CD4-positive, alpha-beta T cell treated with Interleukin-12 subunit alpha and Interleukin-12 subunit beta, for 1 hour (primary cell): ENCODE data around the gene GET4.

Source experiments
- DNase-seq: peaks from one replicate; pipeline ENCODE4 v3.0.0-alpha.2; 2020

The GET4 gene, protein sequence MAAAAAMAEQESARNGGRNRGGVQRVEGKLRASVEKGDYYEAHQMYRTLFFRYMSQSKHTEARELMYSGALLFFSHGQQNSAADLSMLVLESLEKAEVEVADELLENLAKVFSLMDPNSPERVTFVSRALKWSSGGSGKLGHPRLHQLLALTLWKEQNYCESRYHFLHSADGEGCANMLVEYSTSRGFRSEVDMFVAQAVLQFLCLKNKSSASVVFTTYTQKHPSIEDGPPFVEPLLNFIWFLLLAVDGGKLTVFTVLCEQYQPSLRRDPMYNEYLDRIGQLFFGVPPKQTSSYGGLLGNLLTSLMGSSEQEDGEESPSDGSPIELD

GRCh38 chr7:876077-876971 lies at the start of gene GET4:
Gene GET4, plus strand, starts transcription at chr7:876554. Its CDS starts 92 bp downstream, at chr7:876646.
- DNase-seq: peak; percentile 99

DNA sequence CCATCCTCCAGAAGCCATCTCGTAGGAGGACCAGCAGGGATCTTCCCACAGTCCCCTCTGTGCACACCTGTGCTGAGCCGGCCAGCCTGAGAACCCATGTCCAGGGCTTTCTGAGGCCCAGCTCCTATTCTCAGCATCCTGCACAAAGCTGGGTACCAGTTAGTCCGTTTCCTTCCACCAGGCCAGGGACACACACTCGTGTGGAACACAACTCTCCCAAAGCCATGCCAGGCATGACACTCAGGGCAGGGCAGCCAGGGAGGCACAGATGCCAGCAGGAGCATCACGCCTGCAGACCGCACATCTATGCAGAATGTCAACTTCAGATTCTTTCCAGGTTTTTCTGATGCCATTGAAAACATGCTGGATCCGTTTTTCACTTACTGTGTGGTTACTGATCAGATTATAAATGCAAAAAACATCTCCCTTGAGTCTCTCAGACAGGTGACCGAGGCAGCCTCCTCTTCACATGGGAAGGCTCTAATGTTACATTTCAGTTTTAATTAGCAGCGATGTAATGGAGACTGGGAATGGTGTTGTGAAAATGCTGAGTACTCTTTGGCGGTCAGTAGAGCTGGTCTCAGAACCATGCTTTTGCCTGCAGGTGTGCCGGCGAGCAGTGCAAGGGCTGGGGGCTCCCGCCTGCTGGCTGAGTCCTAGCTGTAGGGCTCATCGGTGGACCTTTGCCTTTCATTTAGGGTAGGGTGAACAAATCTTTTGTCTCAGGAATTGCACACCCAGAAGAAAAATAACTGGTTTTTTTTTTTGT lies 47.4 kb upstream of the GET4 start:
- DNase-seq: no peak

DNA sequence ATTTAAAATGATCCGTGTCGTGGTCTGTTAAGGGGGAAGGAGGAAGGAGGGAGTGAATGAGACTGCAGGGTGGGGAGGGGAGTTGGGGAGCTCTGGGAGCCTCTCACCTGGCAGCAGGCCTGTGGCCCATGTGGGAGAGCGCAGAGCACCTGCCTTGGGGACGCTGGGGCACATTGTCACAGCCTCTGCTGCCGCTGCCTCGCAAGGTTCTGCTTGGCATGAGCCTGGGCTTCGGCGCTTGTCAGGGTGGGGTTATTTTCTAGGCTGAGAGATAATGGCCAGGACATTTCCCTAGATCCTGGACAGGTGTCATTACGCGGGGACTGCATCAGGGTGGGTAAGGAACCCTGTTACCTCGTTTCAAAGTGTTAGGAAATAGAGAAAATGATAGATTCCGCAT lies 46.3 kb upstream of the GET4 start:
- no peak for DNase-seq

GRCh38 chr7:831596-832166 lies 44.7 kb upstream of the GET4 start:
- peak; percentile 42 for DNase-seq

DNA sequence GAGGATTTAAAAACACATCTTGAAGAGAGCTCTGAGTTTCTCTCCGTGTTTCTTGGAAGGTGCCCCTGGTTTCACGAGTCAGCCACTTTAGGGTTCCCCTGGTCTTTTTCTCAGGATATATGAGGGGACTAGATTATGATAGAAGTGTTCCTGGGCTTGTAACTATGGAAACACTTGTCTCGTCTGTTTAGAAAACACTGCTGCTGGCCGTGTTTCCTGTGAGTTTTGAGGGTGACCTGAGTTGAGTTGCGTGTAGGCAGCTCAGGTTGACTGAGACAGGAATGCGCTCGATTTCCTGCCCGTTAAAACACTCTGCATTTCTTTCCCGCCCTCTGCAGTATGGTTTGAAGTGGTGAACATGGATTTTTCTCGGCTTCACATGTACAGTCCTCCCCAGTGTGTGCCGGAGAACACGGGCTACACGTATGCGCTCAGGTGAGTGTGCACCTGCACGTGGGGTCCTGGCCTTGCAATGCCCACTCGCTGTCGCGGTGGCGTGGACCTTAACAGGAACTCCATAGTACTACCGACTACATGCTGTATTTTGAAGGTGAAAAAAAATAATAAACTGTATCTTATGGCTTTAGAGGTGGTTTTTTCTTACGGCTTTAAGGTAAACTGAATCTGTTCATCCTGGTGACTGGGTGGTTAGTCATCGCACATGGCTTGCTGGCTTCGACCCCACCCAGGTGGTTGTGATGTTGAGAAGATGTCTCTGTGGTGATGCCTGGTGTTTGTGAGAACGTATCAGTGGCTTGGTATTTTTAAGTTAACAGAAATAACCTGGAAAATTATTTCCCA lies 44.0 kb upstream of the GET4 start, which contains the start of gene SUN1:
TSS of gene SUN1 (plus strand) at position 310 of the 801 bp plus-strand sequence. CDS start at position 359, 49 bp downstream.
- DNase-seq: peak; percentile 71

DNA sequence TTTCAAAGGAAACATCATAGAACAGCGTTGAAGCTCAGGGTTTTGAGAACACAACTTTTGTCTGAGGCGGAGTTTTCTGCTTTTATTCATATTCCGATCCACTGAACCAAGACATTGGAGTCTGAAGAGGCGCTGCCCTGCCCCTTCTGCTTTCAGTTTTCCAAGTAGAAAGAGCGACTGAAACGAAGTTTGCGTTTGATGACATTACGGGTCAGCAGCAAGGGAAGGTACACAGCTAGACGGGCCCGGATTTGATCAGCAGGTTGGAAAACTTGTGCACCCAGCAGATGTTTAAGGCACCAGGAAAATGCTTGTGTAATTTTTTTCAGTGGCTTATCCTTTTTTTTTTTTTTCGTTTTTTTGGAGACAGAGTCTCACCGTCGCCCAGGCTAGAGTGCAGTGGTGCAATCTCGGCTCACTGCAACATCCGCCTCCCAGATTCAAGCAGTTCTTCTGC lies 43.4 kb upstream of the GET4 start:
- no peak for DNase-seq

DNA sequence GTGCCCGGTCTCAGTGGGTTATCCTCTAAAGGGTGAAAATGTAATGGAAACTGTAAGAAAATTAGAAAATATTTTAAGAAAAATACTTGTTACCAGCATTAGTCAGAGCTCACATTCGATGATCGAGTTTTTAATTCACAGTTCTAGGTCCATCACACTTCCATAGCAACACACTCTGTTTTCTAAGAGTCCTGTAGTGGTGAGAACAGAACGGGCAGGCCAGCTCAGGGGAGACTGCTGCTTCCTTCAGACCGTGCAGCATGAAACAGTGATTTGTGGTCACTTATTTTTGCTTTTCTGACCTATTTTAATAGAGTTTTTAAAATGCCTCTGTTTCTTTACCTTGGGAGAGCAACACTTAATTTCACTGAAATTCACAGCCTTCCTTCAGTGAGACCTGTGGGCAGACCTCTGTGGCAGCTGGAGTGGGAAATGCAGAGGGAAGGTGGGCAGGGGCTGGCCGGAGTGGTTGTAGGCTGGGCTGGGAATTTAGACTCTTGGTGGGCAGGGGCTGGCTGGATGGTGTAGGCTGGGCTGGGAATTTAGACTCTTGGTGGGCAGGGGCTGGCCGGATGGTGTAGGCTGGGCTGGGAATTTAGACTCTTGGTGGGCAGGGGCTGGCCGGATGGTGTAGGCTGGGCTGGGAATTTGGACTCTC lies 42.6 kb upstream of the GET4 start:
- DNase-seq: no peak

DNA sequence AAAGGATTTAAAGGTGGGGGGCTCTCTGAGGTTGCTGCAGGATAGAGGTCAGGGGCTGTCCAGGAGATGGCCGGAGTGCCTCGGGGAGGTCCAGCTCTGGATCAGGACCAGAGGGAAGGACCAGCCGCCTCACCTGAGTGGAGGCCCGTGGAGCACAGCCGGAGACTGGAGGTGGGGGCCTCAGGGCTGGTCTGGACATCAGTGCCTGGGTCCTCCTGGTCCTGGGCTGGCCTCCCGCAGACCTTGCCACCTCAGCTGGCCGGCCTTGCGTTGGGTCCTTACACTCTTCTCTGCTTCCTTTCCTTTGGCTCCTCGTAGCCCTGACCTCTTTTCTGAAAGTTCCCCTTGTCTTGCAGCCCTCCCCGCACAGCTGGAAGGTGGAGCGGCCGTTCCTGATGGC lies 42.1 kb upstream of the GET4 start:
- DNase-seq: no peak

DNA sequence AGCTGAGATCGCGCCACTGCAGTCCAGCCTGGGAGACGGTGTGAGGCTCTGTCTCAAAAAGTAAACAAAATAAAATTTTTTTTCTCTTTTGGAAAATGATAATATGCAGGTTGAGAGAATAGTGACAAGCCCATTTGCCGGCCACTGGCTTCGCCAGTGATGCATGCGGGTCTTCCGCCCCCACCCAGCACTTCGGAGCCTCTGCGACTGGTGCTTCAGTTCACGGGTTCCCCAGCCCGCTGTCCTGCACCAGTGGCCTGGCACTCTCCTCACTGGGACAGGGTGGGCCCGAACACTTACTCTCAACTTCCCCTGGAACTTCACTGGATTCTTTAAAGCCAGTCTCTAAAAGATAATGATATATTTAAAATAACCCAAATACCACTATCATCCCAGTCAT lies 41.3 kb upstream of the GET4 start:
- DNase-seq: no peak

DNA sequence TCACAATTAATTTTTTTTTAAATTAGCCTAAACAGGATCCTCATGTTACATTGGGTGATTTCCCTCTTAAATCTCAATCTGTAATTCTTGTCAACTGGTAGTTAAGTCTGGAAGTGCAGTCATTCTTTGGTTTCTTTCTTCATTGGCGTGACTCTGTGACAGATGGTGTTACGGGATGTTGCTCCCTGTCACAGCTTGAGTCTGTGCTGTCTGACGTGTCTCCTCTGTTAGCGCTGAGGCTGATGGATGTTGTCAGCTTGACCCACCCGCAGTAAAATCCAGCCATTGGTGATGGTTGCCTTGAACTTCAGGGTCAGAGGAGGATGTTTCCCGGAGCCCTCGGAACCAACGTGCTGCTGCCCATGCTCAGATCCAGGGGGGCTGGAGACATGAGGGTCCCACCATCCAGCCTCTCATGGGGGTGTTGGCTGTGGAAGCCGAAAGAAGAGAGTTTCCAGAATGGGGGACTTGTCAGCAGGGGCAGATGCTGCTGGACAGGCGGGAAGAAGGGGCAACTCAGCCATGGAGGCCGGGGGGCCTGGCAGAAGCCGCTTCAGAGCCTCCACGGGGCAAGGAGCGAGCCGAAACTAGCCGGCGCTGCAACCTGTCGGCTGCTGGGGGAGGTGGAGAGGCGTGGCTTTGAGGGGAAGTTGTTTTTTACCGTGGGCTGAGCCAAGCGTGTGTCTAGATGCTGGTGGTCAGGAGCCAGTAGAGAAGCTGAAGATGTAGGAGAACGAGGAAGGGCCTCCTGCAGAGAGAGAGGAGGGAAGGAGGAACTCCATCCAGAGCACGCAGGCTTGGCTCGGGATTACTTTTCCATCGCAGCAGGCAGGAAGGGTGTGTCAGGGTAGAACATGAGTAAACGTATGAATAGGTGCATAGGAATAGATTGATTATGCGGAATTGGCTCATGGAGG lies 40.6 kb upstream of the GET4 start:
- no peak for DNase-seq

DNA sequence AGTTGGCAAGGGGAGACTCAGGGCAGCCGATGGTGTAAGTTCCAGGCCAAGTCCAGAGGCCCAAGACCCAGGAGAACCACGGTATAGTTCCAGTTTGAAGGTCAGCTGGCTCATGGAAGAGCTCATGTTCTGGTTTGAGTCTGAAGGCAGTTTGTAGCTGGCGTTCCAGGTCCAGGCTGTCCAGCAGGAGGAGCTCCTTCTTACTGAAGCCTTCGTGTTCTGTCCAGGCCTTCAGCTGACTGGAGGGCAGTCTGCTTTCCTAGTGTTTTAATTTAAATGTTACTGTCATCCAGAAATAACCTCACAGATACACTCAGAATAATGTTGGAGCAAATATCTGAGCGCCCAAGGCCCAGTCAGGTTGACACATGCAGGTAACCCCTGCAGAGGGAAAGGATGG lies 39.9 kb upstream of the GET4 start:
- DNase-seq: no peak

DNA sequence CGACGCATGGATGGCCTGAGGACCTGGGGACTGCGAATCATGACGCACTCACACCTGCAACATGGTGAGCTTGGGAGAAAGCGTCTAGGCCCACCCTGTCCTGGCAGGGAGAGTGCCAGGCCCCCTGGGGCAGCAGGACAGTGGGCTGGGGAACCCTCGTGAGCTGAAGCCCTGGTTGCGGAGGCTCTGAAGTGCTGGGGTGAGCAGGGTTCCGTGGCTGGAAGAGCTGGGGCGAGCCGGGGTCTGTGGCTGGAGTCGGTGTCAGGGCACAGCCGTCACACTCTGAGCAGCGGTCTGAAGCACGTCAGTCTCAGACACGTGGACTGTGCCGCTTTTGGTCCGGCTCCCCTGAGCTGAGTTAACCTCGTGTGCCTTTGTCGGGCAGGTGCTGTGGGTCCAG lies 39.4 kb upstream of the GET4 start:
- no peak for DNase-seq

DNA sequence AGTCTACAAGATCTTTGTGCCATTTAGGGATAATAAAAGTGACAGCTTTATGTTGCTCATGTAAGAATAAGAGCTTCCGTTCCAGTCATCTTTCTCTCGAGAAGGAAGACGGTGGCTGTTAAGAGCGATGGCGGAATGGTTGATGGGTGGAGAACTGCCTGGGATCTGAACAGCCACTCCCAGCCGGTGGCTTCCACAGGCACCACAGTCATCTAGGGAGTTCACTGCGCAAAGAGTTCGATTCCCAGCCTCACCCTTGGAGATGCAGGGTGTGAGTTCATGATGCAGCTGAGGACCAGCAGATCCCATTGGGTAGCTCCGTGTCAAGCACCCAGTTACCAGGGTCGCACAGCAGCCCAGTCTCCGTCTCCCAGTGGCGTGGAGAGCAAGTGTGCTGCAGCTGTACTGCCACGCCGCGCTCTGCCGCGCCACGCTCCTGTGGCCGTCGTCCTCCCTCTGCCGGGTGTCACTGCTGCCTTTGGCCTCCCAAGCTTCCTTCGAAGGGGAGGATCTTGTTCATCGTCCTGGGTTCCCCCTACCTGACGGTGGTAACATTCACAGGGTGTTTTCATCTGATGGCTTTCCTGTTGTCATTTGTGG lies 36.3 kb upstream of the GET4 start:
- DNase-seq: no peak

- DNase-seq: no peak
These were observed 34.4 kb upstream of the GET4 start for GRCh38 chr7:841943-842342.

- no peak for DNase-seq
These were observed 33.8 kb upstream of the GET4 start for GRCh38 chr7:842431-843031.

GRCh38 chr7:843230-843629 lies 33.1 kb upstream of the GET4 start:
- no peak for DNase-seq

- no peak for DNase-seq
These were observed 32.3 kb upstream of the GET4 start for GRCh38 chr7:844043-844442.

- no peak for DNase-seq
These were observed 31.8 kb upstream of the GET4 start for GRCh38 chr7:844514-844913.

DNA sequence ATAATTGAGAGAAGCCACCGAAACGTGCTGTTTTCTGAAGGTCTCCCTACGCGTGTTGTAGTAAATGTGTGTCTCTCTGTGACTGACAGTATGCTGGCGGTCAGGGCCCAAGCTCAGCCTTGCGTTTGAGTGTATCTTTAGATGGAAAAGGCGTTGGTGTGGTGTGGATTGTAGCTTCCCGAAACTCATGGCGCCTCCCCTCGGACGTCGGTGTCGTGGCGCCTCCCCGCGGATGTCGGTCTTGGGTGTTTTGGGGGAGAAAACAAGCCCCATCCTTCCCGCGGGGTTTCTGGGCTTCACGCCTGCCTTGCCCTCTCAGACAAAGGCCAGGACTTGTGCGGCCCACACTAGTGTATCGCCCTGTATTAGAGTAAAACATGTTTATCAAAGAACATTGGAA lies 31.3 kb upstream of the GET4 start:
- DNase-seq: no peak
